NCI-H2196 treated with DMSO at 0.1 percent for 48 hours (cell line): ENCODE measurements around the gene CD24.
"Not testable (repeated sequence)": the region's sequence is repeated elsewhere in the genome, so short reads cannot be mapped to it uniquely, and the experiment has no call there.

Source experiments
- DNase-seq: peaks from one replicate; lab custom pipeline; 2025; ENCODE audit not compliant: unreplicated experiment; lab: John Stamatoyannopoulos, UW

CD24 gene

DNA sequence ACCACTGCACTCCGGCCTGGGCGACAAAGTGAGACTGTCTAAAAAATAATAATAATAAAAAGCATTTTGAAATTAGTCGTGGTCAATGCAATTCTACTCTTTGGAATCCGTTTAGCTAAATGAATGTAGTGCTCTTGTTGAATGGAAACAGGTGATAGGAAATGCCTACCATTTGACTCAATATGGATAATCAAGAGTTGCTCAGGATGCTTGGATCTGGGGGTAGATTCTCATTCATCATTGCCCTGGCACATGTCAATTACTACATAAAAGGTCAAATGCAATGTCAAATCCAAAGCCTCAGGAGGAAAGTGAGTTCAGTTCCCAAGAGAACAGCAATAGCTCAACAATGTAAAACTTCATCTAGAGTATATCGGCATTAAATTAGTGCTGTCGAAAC is 3.8 kb downstream of the CD24 start:
- not testable (repeated sequence) for DNase-seq

DNA sequence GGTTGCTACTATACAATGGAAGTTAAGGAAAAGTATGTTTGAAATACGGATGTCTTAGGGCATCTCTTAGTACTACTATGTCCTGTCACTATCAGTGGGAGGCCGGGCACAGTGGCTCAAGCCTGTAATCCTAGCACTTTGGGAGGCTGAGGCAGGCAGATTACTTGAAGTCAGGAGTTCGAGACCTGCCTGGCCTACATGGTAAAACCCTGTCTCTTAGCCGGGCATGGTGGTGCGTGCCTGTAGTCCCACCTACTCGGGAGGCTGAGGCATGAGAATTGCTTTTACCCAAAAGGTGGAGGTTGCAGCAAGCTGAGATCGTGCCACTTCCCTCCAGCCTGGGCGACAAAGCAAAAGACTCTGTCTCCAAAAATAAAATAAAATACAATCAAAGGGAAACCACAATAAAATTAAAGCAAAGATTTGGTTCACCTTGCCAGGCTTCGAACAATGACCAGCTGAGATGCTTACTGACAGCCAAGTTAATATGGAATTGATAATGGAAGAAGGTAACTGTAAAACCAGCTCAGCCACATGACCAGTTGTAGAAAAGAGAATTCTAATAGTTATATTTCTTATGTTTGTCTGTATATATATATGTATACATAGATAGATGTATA is 6.5 kb downstream of the CD24 start:
- DNase-seq = no peak

DNA sequence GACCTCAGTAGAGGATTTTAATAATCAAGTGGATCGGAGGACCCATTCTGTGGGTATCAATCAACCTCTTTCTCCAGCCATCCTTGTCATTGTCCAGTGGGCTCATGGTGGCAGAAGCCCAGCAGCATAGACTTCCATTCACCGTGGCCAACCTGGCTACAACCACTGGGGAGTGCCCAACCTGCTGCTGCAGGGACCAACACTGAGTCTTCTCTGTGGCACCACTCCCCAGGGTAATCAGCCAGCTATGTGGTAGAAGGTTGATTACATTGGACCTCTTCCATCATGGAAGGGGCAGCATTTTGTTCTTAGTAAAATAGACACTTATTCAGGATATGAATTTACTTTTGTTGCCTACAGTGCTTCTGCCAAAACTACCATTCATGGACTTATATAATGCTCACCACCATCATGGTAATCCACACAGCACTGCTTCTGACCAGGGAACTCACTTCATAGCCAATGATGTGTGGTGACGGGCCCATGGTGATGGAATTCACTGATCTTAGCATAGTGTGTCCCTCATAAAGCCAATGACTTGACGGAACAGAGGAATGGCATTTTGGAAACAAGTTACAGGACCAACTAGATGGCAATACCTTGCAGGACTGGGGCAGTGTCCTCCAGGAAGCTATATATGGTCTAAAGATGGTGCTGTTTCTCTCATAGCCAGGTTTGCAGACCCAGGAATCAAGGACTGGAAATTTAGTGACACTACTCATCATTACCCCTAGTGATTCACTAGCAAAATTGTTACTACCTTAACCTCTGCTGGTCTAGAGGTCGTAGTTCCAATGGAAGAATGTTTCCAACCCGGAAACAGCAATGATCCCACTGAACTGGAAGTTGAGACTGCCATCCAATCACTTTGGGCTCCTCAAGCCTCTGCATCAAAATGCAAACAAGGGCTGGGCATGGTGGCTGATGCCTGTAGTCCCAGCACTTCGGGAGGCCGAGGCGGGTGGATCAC is 7.6 kb downstream of the CD24 start:
- no peak for DNase-seq

DNA sequence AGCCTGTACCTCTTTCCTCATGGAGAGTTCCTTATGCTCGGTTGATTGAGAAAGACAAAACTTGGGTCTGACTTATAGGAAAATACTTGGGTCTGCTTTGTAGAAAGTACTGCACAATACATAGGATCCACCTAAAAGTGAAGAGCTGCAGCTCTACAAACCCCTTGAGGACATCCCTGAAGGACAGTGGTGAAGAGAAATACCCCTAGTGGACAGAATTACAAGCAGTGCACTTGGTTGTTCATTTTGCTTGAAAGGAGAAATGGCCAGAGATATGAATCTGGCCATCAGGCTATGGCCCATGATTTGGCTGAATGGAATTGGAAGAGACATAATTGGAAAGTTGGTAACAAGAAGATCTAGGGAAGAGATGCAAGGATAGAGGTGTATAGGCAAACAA is 8.3 kb downstream of the CD24 start:
- DNase-seq = no peak

DNA sequence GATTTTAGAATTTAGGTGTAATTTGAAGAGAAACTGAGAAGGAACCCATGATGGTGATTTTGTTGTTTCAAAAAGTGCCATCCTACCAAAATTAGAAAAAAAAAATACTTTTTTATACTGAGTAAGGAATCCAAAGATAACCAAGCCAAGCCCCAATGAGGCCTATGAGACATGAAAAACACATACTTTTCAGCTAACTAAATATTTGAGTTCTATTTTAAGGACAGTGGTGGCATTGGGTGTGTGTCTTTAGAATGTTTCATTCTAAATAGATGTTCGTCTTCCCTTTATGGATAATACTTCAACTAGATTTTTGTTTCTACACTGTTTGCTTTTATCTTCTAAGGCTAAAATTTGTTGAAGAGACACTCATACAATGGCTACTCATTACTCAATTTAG is 9.6 kb downstream of the CD24 start:
- no peak for DNase-seq

DNA sequence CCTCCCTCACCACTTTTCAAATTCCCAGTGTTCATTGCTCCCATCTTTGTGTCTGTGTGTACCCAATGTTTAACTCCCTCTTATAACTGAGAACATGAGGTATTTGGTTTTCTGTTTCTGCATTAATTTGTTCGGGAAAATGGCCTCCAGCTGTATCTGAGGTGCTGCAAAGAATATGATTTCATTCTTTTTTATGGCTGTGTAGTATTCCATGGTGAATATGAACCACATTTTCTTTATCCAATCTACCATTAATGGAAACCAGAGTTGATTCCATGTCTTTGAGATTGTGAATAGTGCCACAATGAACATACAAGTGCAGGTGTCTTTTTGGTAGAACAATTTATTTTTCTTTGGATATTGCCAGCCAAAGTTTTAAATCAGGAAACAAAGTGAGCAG is 10.4 kb downstream of the CD24 start:
- no peak for DNase-seq

DNA sequence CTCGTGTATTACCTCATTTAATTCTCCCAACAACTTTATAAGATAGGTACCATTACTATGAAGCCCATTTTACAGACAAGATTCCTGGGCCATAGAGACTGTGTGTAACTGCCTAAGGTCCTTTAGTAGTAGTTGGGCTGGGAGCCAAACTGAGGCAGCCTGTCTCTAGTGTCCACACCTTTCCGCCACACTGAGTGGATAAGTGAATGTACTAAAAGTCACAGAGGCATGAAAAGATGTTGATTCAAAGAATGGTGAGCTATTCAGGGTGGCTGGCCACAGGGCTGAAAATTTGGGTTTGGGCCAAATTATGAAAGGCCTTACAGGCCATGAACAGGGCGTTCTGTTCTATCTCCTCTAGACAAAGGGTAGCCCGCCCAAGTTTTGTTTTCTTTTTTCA is 11.0 kb downstream of the CD24 start:
- DNase-seq = no peak

DNA sequence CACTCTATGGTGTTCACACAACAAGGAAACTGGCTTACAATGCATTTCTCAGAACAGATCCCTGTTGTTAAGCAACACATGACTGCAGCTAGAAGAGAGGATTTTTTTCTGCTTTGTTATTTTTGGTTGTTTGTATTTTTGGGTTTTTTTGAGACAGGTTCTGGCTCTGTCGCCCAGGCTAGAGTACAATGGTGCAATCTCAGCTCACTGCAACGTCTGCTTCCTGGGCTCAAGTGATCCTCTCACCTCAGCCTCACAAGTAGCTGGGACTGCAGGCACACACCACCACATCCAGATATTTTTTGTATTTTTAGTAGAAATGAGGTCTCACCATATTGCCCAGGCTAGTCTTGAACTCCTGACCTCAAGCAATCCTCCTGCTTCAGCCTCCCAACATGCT is 12.7 kb downstream of the CD24 start:
- DNase-seq = no peak

DNA sequence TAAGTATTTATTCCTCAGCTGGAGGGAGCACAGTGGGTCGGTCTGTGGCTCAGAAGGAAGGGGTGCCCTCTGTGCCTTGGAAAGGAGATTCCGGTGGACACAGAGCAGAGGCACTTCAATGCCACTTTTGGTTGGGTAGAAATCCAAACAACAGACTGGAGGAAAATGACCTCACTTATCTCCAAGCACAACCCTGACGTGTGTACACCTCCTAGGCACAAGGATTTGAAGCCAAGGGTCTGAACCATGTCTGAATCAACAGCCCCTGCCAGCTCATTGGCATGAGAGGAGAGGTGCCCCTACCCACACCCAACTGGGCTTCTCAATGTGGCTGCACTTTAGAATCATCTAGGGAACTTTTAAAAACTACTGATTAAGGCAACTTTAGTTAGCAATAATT is 13.4 kb downstream of the CD24 start:
- no peak for DNase-seq

DNA sequence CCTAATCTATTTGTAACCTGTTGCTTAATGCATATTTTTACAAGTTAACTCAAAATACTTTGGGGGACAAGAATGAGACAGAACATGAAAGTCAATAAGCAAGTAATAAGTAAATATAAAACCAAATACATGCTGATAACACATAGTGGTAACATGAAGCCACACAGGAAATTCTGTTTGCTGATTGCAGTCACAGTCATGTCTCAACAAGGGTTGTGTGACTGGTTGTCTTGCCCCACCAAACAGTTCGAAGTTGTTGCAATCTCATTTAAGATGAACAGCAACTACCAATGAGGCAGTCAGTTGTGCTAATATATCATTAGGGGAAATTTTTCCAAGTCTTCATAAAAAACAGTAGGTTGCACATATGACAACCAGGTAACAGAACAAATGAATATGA is 14.5 kb downstream of the CD24 start:
- no peak for DNase-seq

DNA sequence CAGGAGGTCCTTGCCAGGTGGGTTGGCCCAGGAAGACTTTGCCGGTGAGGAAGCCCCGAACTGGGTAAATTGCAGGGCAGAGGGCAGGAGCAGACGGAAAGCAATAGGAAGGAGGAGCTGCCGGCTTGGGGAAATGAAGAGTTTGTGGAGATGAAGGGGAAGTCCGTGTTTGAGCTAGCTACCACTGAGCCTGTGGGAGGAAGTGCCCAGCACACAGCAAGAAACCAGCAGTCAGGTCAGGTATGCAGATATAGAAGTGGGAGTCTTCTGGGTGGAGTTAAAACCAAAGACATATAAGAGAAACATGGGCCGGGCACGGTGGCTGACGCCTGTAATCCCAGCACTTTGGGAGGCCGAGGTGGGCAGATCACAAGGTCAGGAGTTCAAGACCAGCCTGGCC is 34.7 kb downstream of the CD24 start:
- no peak for DNase-seq

DNA sequence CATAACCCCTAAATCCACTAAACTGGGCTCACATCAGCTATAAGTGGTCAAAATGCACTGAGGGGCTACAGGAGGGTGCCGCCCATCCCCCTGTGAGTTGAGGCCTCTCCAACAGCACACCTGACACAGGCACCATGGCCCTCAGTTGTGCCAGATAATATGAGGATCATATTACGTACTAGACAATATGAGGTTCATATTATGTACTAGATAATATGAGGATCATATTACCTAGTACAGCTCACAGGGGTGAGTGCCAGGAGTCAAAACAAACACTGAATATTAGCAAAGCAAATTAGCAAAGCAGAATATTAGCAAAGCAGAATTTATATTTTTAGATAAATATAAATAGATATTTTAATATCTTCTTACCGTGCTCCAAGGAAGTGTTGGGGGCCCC is 35.3 kb downstream of the CD24 start:
- peak; percentile 25 for DNase-seq

DNA sequence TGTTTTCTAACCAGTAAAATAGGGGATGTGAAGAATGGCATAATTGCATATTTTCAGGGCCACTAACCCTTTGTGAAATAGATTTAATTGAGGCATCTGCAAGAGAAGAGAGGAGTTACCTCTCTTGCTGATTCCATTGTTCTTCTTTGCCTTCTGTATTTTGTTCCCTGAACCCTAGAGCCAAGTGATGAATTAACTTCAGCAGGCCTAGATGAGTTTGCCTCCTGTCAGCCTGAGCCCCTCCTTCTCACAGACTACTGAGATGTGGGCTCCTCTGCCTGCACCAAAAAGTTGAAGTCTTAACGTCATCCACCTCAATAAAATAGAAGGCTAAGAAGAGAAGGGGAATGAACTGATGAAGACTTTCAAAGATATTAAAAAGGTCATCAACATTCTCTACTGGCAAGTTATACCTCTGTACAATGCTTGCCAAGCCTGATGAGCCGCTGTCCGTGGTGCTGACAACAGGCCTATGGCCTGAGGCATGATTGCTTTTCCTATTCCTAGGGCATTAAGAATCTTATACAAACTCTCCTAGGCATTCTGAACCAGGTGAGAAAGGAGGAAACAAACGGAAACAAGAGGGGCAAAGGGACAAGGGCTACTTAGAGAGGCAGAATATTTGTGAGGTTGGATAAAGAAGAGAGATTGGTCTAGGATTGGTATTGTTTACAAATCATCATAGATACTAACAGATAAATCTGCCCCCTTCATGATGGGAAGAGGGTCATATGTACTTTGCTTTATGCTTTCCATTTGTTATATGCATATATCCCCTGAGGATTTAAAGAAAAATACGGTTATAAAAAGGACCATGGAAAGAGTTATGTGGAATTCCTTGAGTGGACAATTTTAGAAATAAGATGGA is 46.8 kb downstream of the CD24 start:
- no peak for DNase-seq

DNA sequence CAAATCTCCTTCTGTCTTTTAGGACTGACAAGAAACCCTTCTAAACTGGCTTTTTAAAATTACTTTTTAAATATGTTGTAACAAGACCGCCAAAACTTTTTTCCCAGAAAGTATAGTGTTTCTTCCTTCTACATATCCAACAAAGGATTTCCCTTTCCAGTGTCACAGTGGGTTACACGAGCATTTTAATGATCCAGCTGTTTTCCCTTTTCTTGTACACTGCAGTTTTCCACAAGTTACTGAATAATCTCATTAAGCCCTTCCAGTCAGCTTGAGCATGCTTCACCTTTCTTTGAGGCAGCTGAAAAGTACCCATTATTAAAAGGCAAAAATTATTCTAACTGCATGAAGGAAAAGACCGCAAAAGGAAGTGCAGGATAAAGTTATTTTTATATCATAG is 48.6 kb downstream of the CD24 start:
- no peak for DNase-seq

DNA sequence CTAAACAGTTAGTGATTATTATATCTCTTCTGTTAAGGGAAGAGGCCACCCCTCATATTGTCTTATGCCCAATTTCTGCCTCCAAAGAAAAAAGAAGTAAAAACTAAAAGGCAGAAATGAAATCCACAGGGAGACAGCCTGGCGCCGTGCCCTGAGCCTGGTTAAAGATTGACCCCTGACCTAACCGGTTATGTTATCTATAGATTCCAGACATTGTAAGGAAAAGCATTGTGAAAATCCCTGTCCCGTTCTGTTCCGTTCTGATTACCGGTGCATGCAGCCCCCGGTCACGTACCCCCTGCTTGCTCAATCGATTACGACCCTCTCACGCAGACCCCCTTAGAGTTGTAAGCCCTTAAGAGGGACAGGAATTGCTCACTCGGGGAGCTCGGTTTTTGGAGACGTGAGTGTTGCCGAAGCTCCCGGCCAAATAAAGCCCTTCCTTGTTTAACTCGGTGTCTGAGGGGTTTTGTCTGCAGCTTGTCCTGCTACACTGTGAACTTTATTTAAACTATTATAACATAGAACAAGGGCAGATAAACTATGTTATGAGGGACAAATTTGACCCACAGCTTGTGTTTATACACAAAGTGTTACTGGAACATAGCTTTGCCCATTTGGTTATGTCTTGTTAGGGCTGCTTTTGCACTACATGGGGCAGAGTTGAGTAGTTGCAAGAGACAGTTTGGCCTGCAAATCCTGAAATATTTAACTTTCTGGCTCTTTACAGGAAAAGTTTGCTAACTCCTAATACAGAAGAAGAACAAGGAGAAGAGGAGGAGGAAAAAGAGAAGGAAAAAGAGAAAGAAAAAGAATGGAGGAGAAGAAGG is 49.6 kb downstream of the CD24 start:
- DNase-seq = no peak

DNA sequence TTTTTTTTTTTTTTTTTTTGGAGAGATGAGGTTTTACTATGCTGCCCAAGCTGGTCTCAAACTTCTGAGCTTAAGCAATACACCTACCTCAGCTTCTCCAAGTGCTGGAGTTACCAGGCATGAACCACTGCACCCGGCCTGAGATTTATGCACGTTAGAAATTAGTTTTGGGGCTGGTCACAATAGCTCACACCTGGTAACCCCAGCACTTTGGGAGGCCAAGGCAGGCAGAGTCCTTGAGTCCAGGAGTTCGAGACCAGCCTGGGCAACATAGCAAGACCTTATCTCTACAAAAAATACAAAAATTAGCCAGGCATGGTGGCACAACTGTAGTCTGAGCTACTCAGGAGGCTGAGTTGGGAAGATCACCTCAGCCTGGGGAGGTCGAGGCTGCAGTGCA is 51.9 kb downstream of the CD24 start:
- DNase-seq = no peak
